Trophoblast cell (in vitro differentiated cells and primary cell): ENCODE results near the gene WWP2.

Experiments used
- DNase-seq, 2 donors: peaks; one replicate each; pipeline ENCODE4 v3.0.0-alpha.2; 2016
- H2AFZ ChIP-seq: 2 replicates; pipeline ENCODE4 v1.6.1; 2013; ENCODE audit warnings: low read length, moderate library complexity, mild to moderate bottlenecking; ENCODE audit not compliant: insufficient read depth, poor library complexity
- H2AK5ac ChIP-seq: 2 replicates; pipeline ENCODE4 v1.6.1; 2013; ENCODE audit warnings: mild to moderate bottlenecking, low read length
- H2BK120ac ChIP-seq: 2 replicates; pipeline ENCODE4 v1.6.1; 2013; ENCODE audit warnings: low read length, mild to moderate bottlenecking, moderate library complexity; ENCODE audit not compliant: insufficient read depth, poor library complexity
- H2BK12ac ChIP-seq: 2 replicates; pipeline ENCODE4 v1.6.1; 2013; ENCODE audit warnings: mild to moderate bottlenecking, low read length, moderate library complexity
- H2BK5ac ChIP-seq: 2 replicates; pipeline ENCODE4 v1.6.1; 2013; ENCODE audit warnings: low read length, low read depth, moderate library complexity, mild to moderate bottlenecking; ENCODE audit not compliant: poor library complexity
- H3K14ac ChIP-seq: 2 replicates; pipeline ENCODE4 v1.6.1; 2013; ENCODE audit warnings: mild to moderate bottlenecking, low read length
- H3K18ac ChIP-seq: 2 replicates; pipeline ENCODE4 v1.6.1; 2013; ENCODE audit warnings: mild to moderate bottlenecking, low read length
- H3K23ac ChIP-seq: 2 replicates; pipeline ENCODE4 v1.6.1; 2013; ENCODE audit warnings: low read length
- H3K27ac ChIP-seq: 2 replicates; pipeline ENCODE4 v1.5.1; 2013; ENCODE audit warnings: low read depth, mild to moderate bottlenecking, inconsistent platforms, low read length, moderate library complexity
- H3K27me3 ChIP-seq: 2 replicates; pipeline ENCODE4 v1.6.1; 2013; ENCODE audit warnings: inconsistent platforms, mild to moderate bottlenecking, low read length, moderate library complexity; ENCODE audit not compliant: insufficient read depth
- H3K36me3 ChIP-seq, 2 experiments: 1 replicate in 1 of 2; 2 replicates in 1 of 2; pipeline ENCODE4 v1.6.1; 2013; ENCODE audit warnings: low read length in 2 of 2, mild to moderate bottlenecking in 2 of 2, moderate library complexity in 1 of 2; ENCODE audit not compliant: insufficient read depth in 2 of 2, control insufficient read depth in 1 of 2
- H3K4ac ChIP-seq: 2 replicates; pipeline ENCODE4 v1.6.1; 2013; ENCODE audit warnings: low read depth, mild to moderate bottlenecking, low read length, moderate library complexity
- H3K4me1 ChIP-seq, 2 experiments: 1 replicate in 1 of 2; 2 replicates in 1 of 2; pipeline ENCODE4 v1.6.1; 2013; ENCODE audit warnings: low read length in 2 of 2, mild to moderate bottlenecking in 2 of 2, moderate library complexity in 1 of 2; ENCODE audit not compliant: insufficient read depth in 2 of 2, control insufficient read depth in 1 of 2
- H3K4me2 ChIP-seq: 2 replicates; pipeline ENCODE4 v1.6.1; 2013; ENCODE audit warnings: inconsistent platforms, mild to moderate bottlenecking, low read length, moderate library complexity
- H3K4me3 ChIP-seq: 2 replicates; pipeline ENCODE4 v1.5.1; 2013; ENCODE audit warnings: mild to moderate bottlenecking, low read depth, low read length, inconsistent platforms
- H3K79me1 ChIP-seq: one replicate; pipeline ENCODE4 v1.6.1; 2013; ENCODE audit warnings: low read length
- H3K79me2 ChIP-seq: 2 replicates; pipeline ENCODE4 v1.6.1; 2013; ENCODE audit warnings: low read length, mild to moderate bottlenecking; ENCODE audit not compliant: control insufficient read depth, insufficient read depth, poor library complexity
- H3K9ac ChIP-seq: 2 replicates; pipeline ENCODE4 v1.6.1; 2013; ENCODE audit warnings: mild to moderate bottlenecking, low read length
- H3K9me3 ChIP-seq: 2 replicates; pipeline ENCODE4 v1.6.1; 2013; ENCODE audit warnings: low read depth, mild to moderate bottlenecking, control low read depth, inconsistent platforms, low read length; ENCODE audit not compliant: insufficient read depth
- H4K12ac ChIP-seq: 2 replicates; pipeline ENCODE4 v1.6.1; 2013; ENCODE audit warnings: low read depth, mild to moderate bottlenecking, low read length, moderate library complexity
- H4K8ac ChIP-seq: 2 replicates; pipeline ENCODE4 v1.6.1; 2013; ENCODE audit warnings: low read depth, mild to moderate bottlenecking, low read length, moderate library complexity
- H4K91ac ChIP-seq: one replicate; pipeline ENCODE4 v1.6.1; 2013; ENCODE audit warnings: low read depth, mild to moderate bottlenecking, low read length, moderate library complexity
- WGBS: extraction: QIAGEN DNeasy Blood & Tissue Kit; methylation state at CpG from one replicate; pipeline ENCODE4 v1.1.7; 2013; ENCODE audit warnings: missing lambda C conversion rate; ENCODE audit not compliant: insufficient read length, insufficient coverage; ENCODE audit errors: extremely low coverage; 5-methylcytosine and 5-hydroxymethylcytosine counted together

The WWP2 gene

DNA sequence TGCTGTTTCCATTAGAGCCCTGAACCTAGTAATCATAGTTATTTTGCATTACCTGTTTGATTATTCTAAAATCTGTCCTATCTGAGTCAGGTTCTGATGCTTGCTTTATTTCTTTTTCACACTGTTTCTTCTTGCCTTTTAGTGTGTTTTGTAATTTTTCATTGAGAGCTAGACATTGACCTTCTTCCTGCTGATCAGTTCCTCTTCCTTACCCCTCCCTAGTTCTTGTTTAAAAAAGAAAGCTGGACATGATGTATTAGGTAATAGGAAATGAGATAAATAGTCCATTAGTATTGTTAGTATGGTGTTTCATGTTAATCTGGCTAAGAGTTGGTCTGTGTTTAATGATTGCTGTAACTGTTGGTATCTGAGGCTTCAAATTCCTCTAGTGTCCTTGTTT lies 13.4 kb downstream of the WWP2 start:
- Histone ChIP-seq H2AFZ (no peak overlapping the region), H3K4me3 (no peak overlapping the region), H3K27me3 (no peaks in the 10 kb centered on the region), H3K9ac (no peak overlapping the region), H3K79me1 (no peaks in the 10 kb centered on the region), H3K18ac (no peak overlapping the region), H3K4me1 (no peaks in the 10 kb centered on the region), H3K9me3 (no peaks in the 10 kb centered on the region), H2BK12ac (no peak overlapping the region), H3K27ac (no peak overlapping the region), H4K12ac (no peak overlapping the region), H2BK120ac (no peak overlapping the region), H2AK5ac (no peak overlapping the region), H3K14ac (no peak overlapping the region), H3K4me2 (no peak overlapping the region), H3K23ac (no peak overlapping the region), H2BK5ac (no peak overlapping the region), H3K36me3 (no peaks in the 10 kb centered on the region), H4K91ac (no peak overlapping the region), H4K8ac (no peak overlapping the region), H3K4ac (no peak overlapping the region), H3K79me2 (no peaks in the 10 kb centered on the region)
- DNase-seq, result no peak

DNA sequence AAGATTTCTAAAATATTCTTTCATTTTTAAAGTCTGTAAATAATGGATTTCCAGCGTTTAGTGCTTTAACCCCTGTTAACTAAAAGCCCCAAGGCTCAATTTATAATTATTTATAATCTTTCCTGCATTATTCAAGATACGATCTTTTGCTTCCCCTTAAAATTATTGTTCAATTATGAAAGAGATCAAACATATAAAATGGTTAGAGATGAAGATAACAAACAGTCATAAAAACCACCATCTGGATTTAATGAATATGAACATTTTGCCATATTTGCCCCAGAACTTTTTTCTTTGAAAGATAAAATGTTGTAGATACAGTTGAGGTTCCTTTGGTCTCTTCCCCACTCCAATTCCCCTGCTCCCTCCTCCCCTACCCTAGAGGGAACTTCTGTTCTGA lies 17.6 kb downstream of the WWP2 start:
- Histone ChIP-seq H2BK12ac (no peak overlapping the region), H3K4me3 (no peak overlapping the region), H3K4ac (no peak overlapping the region), H3K79me2 (no peaks in the 10 kb centered on the region), H3K27me3 (no peaks in the 10 kb centered on the region), H3K4me2 (no peak overlapping the region), H3K9ac (no peak overlapping the region), H2BK120ac (no peak overlapping the region), H3K36me3 (peaks cover 0 to 3% of the 10 kb centered on the region in 2 experiments), H3K9me3 (no peaks in the 10 kb centered on the region), H2BK5ac (no peak overlapping the region), H3K18ac (no peak overlapping the region), H3K14ac (no peak overlapping the region), H2AFZ (no peak overlapping the region), H4K8ac (no peak overlapping the region), H3K23ac (no peak overlapping the region), H4K12ac (no peak overlapping the region), H3K4me1 (no peaks in the 10 kb centered on the region), H4K91ac (no peak overlapping the region), H3K27ac (no peak overlapping the region), H3K79me1 (no peaks in the 10 kb centered on the region), H2AK5ac (no peak overlapping the region)
- WGBS, result no CpG with 5 or more reads among the region's 2 CpGs
- no peak for DNase-seq

DNA sequence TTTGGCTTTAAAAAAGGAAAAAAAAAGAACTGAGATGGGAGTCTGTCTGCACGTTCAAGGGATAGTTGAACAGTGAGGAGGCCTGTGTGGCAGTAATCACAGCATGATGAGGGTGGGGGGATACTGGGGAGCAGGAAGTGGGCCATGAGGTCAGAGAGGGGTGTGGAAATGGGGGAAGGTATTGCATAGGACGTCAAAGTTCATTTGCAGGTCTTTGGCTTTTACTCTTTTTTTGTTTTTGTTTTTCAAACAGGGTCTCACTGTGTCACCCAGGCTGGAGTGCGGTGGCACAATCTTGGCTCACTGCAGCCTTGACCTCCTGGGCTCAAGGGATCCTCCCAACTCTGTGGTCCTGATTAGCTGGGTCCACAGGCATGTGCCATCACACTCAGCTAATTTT lies 19.0 kb downstream of the WWP2 start:
- Histone ChIP-seq H4K91ac (no peak overlapping the region), H3K4me1 (no peaks in the 10 kb centered on the region), H4K12ac (no peak overlapping the region), H3K14ac (no peak overlapping the region), H3K79me2 (no peaks in the 10 kb centered on the region), H3K27me3 (no peaks in the 10 kb centered on the region), H2AK5ac (no peak overlapping the region), H2BK12ac (no peak overlapping the region), H4K8ac (no peak overlapping the region), H3K27ac (no peak overlapping the region), H3K18ac (no peak overlapping the region), H2BK5ac (no peak overlapping the region), H3K4me2 (no peak overlapping the region), H3K23ac (no peak overlapping the region), H3K36me3 (peaks cover 0 to 3% of the 10 kb centered on the region in 2 experiments), H2BK120ac (no peak overlapping the region), H3K4me3 (no peak overlapping the region), H2AFZ (no peak overlapping the region), H3K4ac (no peak overlapping the region), H3K9me3 (no peaks in the 10 kb centered on the region), H3K9ac (no peak overlapping the region), H3K79me1 (no peaks in the 10 kb centered on the region)
- DNase-seq, result no peak
- no CpG with 5 or more reads among the region's 3 CpGs for WGBS

DNA sequence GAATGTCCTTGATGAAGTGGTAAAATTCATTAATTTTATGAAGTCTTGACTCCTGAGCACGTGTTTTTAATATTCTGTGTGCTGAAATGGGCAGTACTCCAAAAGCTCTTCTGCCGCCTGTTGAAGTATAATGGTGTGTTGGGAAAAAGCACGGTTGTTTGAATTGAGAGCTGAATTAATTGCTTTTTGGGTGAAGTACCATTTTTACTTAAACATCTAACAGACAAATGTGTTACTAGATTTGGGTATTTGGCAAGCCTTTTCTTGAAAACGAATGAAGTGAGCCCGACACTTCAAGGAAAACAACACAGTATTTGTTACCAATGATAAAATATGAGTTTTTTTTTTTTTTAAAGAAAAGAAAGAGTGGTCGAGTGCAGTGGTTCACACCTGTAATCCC lies 22.5 kb downstream of the WWP2 start:
- DNase-seq, result no peak
- Histone ChIP-seq H3K14ac (no peak overlapping the region), H2BK120ac (no peak overlapping the region), H3K4me1 (no peaks in the 10 kb centered on the region), H2AK5ac (no peak overlapping the region), H4K12ac (no peak overlapping the region), H3K9me3 (no peaks in the 10 kb centered on the region), H3K9ac (no peak overlapping the region), H3K79me1 (no peaks in the 10 kb centered on the region), H2BK12ac (no peak overlapping the region), H3K4me3 (no peak overlapping the region), H3K18ac (no peak overlapping the region), H3K23ac (no peak overlapping the region), H3K36me3 (peaks cover 6 to 7% of the 10 kb centered on the region in 2 experiments), H3K79me2 (no peaks in the 10 kb centered on the region), H2AFZ (no peak overlapping the region), H4K91ac (no peak overlapping the region), H2BK5ac (no peak overlapping the region), H3K4ac (no peak overlapping the region), H3K4me2 (no peak overlapping the region), H3K27ac (no peak overlapping the region), H4K8ac (no peak overlapping the region), H3K27me3 (no peaks in the 10 kb centered on the region)
- no CpG with 5 or more reads among the region's 6 CpGs for WGBS
